Activated gamma-delta T cell (primary cell): ENCODE data around the gene SDK1.

ENCODE experiments used
- DNase-seq: peaks from one replicate; lab custom pipeline; 2025; lab: John Stamatoyannopoulos, UW

SDK1 gene

DNA sequence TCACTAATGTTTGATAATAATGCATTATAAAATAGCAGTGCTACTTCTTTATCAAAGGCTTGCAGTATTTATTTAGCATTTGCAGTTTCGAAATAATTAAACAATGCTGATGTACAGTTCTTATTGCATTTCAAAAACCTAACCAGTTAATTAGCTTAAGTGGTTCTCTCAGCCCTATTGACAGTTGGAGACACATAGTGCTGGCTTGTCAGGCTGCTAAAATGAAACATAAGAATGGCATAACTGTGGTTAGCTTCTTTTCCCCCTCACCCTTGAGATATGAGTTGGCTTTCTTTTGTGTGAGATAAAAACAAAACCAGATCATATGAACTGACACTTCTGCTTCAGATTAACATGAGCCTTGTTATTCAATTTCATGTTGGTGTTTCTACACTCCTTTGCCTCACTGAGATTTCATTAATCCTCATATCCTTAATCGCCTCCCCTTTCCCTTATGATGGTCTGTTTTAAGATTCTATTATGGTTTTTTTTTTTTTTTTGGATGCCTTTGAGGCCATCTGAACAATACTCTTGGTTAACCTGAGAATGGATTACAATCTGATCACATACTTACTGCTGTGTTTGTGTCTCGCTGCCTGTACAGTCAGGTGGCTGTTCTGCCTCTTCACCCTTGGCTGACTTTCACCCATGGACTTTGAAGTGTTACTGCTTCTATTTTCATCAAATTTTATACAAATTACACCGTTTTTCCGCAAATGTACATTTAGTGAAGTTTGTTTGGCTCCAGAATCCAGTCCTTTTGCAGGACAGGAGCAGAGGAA lies 108.0 kb downstream of the SDK1 start:
- DNase-seq, result no peak

DNA sequence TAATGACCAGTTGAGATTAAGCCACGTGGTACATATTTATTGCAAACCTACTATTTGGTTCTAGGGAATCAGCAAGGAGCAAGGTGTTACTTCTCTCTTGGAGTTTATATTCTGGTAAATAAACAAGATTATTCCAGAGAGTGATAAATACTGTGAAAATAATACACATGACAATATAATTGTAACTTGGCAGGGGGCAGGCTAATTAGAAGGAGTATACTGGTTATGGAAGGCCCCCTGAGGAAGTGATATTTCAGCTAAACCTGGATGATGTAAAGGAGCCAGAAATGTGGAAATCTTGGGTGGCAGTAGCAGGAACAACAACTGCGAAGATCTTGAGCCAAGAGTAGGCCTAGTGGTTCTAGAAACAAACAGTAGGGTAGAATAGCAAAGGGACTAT lies 111.8 kb downstream of the SDK1 start:
- DNase-seq, result no peak

DNA sequence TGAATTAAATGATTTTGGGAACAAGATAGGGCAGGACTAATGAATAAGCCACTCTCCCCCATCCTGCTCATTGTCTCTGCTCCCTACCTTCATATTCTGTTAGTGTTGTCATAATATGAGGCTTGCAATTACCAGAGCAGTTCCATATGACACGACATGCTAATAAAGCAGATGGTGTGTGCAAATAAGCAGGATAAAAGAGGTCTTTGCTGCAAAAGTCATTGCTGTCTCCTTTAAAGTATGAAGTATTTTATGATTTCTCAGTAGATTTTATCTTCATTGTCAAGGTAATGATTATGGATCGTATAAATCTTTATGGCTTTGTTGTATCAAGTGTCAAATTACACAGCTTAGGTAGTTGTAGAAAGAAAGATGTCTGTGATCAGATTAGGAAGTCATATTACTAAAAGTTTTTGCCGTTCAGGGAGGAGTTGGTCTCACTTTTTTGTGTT lies 114.8 kb downstream of the SDK1 start:
- no peak for DNase-seq

DNA sequence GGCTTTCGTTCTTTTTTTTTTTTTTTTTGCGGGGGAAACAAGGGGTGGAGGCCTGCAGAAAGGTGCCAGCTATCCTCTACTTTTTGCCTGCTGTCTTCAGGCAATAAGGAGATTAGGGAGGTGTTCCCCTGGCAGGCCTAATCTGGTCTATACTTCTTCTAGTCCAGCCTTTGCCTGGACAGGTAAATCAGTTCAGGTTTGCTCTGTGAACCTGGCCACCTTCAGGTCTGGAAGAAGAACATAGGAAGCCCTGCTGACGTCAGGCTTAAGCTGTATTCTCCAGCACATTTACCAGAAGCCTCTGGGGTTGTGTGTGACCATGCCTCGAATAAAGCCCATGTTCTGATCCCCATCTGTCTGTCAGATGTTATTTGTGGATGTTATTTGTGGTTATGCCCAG lies 115.4 kb downstream of the SDK1 start:
- DNase-seq, result no peak

DNA sequence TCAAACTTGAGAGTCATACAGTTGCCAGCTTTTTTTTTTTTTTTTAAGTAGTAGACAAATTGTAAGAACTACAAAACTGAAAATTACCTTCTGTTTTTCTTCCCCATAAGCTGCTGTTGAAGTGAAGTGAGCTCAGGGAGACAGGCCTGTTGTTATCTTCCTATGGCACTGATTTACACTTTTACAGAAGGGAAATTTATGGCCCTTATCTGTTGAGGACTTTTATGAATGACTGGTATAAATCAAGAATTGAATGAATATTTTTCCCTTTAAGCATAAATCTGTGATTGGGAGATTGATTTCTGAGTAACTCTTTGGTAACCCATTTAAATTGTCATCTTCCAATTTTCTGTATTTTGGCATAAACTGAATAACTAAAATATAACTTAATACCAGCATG lies 124.0 kb downstream of the SDK1 start:
- DNase-seq, result no peak

DNA sequence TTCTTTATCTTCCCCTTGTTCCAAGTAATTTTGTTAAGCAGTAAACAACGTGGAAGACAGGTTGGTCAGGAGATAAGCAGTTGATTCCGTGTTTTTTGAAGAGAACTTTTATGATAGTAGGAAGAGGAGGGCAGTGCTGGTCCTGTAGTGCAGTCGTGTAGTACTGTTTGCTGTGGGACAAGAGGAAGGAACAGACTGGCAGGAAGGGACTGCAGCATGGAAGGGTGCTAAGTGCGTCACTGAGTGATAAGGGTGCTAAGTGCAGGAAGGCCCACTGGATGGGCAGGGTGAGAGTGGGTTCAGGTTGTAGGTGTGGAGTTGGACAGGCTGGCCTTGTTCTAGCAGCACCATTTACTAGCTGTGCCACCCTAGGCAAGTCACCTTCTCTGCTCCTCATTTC lies 125.0 kb downstream of the SDK1 start:
- no peak for DNase-seq

DNA sequence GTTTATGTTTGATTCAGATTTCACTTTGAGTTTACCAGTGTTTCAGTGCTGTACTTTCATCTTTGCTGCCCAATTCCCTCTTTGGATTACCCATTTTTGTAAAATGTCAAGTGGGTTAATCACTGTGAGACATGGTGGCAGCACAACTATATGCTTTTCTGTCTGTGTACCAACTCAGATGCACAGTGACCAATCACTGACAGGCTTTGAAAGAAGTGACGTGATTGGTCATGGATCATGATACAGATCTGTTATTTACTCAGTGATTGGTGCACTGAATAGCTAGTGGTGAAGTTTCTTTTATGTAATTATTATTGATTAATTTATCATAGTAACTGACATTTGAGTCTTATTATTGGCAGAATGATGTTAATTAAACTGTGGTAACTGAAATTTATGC lies 126.9 kb downstream of the SDK1 start:
- DNase-seq, result no peak

DNA sequence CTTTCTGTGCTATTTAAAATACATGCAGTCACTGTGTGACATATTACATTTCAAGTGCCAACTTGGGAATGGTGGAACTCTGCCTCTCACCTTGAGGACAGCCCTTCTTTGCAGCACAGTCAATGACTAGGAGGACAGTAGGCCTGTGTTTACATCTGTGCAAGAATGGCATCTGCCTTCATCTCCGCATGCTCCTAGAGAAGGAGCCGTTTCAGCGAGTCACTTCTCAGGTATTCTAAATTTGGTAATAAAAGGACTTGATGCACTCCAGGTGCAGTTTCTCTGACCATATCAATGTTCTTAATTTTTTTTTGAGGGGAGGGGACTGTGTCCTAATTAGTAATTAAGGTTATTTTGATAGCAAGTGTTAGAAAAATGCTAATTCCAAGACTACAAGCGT lies 128.9 kb downstream of the SDK1 start:
- DNase-seq, result no peak

DNA sequence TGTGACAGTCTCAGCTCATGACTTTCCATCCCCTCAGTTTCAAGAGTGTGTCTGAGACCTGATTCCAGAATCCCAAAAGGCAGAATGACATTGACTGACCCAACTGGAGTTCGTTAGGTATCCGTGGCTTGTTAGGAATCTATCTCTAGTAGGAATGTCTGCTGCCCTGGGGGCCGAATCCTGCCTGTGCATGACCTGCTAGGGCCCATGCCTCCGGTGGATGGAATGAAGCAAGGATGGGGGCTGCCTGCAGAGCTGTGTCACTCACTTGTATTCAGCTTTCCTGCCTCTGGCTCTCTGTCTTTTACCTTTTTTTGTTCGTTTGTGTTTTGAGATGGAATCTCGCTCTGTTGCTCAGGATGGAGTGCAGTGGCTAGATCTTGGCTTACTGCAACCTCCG lies 129.5 kb downstream of the SDK1 start:
- no peak for DNase-seq

DNA sequence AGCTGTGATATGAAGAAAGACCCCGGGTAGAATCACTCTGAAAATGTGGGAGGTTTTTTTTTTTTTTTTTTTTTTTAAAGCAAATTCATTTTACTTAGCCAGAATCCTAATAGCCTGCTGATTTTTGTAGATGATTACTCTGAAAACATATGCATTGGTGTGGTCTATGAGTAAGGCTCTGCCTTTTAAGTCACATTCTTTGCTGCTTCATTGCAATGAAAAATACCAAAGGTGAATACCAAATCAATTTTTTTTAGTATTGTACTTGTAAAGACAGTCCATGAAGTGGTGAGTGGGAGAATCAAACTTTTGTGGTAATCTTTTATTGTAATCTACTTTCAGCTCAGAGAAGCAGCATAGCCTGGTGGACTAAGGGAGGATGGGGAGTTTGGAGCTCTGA lies 130.3 kb downstream of the SDK1 start:
- no peak for DNase-seq

DNA sequence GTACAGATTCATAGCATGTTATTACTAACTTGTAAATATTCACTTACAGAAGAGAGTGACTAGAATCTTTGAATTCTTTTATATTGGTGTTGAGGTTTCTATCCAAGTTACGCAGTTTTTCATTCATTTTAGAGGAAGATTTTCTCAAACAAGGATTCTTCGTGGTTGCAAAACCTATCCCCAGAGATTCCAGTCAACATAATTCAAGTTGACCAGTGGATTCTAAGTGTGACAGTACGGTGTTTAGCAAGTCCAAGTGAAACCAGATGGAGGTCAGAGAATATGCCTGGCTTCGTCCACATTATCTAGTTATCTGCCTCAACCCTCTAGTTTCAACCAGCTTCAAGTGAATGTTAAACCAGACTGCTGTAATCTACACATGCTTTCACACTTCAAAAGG lies 131.9 kb downstream of the SDK1 start:
- no peak for DNase-seq

DNA sequence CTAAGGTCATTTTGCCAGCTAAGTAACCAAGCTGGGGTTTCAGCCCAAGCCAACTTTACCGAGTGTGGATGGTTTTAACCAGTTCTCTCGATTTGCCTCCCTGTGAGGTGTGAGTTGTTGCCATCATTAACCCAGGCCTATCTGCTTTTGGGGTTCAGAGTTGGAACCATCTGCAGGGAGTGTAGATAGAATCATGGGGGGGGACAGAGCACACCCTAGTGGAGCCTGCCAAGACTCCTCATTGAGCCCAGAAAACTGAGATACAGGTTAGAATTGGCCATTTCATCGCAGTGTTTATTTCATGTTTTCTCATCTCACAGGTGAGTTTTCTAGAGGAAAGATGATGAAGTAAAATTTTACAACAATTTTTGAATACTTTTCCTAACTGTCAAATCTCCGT lies 133.6 kb downstream of the SDK1 start:
- DNase-seq, result no peak

DNA sequence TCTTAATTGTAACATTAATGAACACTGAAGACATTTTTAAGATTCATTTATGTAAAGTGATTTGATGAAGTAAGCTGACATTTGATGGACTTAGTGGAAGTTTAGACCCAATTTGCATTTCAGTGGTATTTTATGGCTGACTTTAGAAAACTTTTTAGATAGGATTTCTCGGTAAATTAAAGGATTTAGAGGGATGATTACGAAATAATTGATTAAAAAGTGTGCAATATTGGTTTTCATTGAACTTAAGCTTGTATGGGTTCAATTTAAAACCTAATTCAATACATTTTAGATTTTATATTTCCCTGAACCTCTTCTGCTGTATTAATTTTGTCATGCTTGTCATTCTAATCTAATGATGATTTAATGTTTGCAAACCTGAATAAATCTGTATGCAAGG lies 135.1 kb downstream of the SDK1 start:
- no peak for DNase-seq

DNA sequence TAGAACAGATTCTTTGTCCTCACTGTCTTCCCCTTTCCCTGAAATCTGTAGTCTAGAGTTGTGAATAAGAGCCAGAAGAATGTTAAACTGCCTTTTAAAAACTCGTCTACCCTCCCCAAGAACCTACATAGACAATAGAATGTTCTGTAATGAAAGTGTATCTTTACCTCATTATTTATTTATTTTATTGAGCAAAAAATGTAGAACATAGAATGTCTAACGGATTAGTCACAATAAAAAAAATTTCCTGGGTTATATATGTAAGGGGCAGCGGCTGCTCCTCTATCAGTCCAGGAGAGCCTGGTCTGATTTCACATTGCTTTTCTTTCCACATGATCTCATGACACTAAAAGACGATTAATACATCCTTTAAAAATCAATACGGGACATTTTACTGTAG lies 135.7 kb downstream of the SDK1 start:
- no peak for DNase-seq

DNA sequence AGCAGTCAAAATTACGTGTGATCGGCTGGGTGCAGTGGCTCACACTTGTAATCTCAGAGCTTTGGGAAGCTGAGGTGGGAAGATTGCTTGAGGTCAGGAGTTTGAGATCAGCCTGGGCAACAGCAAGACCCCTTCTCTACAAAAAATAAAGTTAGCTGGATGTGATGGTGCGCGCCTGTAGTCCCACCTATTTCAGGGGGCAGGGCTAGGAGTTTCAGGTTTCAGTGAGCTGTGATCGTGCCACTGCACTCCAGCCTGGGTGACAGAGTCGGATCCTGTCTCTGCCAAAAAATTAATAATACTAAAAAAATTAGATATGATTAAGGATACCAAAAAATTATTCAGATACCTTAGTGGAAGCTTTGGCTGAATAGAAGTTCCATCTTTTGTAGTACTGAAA lies 136.4 kb downstream of the SDK1 start:
- no peak for DNase-seq

DNA sequence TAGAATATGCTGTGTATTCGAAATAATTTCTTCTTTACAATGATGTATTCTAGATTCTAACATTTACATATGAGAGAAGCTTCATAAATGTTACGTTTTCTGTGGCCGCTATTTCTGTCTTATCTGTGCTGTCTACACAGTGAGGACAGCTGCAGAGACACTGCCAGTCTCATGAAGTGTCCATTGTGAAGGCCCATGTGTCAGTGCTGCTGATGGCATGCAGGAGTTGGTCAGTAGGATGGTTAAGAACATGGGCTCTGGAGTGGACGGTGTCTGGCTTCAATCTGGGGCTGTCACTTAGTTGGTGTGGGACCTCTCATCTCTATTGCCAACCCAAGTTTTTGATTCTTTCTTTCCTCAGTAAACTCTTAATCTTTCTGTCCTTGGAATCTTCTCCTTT lies 137.3 kb downstream of the SDK1 start:
- no peak for DNase-seq

DNA sequence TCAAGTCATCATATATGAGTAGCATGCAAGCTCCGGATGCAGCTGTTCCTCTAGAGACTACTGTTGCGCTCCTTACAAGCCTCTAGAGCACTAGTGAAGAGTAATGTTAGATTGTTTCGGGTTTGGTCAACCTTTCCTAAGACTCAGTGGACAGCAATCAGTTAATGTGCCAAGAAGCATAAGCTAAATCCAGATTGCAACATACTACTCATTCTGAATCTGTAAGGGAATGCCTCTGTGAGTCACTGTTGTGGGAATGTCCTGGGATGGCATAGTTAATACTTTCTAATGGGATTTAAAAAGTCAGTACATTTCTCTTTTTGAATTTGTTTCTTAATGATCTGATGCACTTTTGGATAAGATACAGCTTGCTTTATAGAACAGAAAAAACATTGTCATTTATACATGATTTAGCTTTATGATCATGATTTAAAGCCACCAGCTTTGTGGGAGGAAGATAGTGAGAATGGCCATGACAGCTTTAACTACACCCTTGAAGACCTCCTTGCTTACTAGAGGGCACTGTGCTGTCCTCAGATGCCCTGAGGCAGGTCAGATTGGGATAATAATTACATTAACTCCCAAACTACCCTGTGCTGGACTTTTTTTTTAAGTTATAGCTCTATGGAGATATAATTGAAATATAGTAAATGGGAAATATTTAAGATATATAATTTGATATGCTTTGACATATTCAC lies 138.4 kb downstream of the SDK1 start:
- no peak for DNase-seq

DNA sequence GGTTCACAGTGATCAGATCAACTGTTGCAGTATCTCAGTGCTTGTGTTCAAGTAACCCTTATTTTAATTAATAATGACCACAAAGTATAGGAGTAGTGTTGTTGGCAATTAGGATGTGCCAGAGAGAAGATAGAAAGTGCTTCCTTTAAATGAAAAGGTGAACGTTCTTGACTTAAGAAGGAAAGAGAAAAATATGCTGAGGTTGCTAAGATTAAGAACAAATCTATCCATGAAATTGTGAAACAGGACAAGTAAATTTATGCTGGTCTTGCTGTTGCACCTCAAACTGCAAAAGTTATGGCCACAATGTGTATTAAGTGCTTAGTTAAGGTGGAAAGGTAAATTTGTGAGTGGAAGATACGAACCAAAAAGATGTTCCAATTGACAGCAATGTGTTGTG lies 139.5 kb downstream of the SDK1 start:
- DNase-seq, result no peak

DNA sequence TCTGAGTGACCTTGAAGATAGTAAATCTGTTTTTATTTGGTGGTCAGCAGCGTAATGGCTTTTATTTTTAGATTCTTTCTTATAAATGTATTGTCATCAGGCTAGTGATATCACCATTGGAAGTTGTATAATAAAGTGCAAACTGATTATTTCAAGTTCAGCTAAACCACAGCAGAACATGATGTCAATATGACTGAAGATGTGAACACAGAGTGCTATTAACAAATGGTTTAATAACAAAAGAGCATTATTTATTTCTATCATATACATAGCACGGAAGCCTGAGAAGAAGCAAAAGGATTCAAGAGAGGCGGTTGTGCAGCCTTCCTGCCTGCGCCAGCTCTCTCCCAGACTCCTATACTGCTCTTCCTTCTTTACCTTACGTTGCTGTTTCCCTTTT lies 142.7 kb downstream of the SDK1 start:
- DNase-seq, result no peak

DNA sequence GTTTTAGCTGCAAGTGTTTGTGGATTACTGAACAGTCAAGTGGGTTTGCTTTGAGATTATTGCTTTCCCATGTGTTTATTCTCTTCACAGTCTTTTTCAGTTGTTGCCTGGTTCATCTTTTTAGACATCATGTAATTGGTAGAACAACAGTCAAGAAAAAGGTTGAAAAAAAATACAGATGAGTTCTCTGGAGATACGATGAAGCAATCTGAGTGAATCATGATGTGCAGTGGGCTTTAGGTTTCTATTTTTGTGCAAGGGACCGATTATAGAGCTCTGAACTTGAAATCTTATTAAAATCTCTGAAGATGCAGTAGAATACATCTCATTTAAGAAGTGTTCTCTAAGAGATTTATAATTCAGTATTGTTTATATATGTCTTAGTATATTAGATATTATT lies 145.7 kb downstream of the SDK1 start:
- no peak for DNase-seq

DNA sequence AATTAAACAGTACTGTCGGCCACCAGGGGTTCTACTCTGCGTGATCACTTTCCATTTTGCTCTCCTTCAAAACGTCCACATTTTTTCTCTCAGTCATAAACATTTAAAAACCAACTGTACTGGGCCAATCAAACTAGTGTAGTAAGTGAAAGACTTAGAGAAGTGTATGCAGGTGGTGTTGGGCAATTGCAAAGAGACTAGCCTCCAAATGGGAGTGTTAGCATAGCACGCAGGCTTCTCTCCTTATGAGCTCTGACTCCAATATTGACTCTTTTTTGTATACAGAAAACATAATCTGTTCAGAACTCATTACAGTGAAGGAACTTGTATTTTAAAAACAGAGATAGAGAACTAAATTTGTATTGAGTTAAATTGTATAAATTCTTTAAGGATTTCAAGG lies 150.6 kb downstream of the SDK1 start:
- DNase-seq, result no peak

DNA sequence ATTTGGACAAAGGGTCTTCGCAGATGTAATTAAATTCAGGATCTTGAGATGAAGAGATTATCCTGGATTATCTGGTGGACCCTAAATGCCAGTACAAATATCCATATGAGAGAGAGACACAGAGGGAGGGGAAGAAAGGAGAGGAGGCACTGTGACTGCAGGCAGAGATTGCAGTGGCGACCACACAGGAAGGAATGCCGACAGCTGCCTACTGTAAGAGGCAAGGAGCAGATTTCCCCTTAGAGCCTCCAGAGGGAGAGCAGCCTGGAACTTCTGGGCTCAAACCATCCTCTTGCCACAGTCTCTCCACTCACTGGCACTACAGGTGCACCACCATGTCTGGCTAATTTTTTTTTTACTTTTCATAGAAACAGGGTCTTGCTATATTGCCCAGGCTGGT lies 152.3 kb downstream of the SDK1 start:
- no peak for DNase-seq

DNA sequence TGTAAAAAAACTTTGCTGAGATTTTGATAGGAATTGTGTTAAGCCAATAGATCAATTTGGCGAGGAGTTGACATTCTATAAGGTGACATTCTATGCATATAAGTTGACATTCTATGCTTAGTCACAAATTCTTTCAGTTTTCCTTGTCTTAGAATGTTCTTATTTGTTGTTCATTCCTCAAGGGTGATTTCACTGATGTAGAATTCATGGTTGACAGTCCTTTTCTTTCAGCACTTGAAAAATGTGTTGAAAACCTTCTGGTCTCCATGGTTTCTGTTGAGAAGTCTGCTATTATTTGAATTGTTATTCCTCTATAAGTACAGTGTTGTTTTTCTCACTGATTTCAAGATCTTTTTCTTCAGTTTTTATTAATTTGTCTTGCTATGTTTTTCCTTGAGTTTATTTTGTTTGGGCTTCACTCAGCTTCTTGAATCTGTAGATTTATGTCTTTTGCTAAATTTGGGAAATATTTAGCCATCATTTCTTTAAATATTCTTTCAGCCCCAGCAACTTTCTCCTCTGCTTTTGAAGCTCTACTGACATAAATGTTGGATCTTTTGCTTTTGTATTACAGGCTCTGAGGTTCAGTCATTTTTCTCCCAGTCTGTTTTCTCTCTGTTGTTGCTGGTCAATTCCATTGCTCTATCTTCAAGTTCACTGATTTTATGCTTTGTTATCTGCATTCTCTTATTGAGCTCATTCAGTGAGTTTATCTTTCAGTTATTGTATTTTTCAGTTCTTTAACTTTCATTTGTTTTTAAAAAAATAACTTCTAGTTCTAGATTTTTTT lies 154.9 kb downstream of the SDK1 start:
- no peak for DNase-seq
